GM19043 (cell line): ENCODE measurements around the gene ARHGAP5.
"Not testable (repeated sequence)": the region's sequence is repeated elsewhere in the genome, so short reads cannot be mapped to it uniquely, and the experiment has no call there.

Experiments used
- ATAC-seq: cut with Tn5 transposase; IDR thresholded peaks from one replicate; pipeline ENCODE4 v1.9.1; 2021; ENCODE audit warnings: low read depth; ENCODE audit not compliant: unreplicated experiment

ARHGAP5 gene

GRCh38 chr14:32104308-32104707 lies 27.2 kb downstream of the ARHGAP5 start:
- no peak for ATAC-seq

DNA sequence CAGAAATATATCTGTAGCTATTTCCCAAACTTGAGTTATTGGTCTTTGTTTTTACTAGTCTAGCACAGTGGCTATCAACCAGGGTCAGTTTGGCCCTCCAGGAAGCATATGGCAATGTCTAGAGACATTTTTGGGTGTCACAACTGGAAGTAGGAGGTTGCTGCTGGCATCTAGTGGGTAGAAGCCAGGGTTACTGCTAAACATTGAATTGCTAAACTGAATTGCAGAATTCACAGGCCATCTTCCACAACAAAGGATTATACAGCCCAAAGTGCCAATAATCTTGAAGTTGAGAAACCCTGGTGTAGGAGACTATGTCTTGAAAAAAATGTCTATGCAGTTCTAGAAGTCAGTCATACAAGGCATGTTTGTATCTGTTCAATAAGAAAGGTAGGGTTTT lies 27.7 kb downstream of the ARHGAP5 start:
- no peak for ATAC-seq

- no peak for ATAC-seq
Observed at GRCh38 chr14:32109676-32110547, 32.8 kb downstream of the ARHGAP5 start.

- no peak for ATAC-seq
Observed at GRCh38 chr14:32110548-32110896, 33.4 kb downstream of the ARHGAP5 start.

GRCh38 chr14:32121536-32121935 lies 44.4 kb downstream of the ARHGAP5 start:
- ATAC-seq: no peak

DNA sequence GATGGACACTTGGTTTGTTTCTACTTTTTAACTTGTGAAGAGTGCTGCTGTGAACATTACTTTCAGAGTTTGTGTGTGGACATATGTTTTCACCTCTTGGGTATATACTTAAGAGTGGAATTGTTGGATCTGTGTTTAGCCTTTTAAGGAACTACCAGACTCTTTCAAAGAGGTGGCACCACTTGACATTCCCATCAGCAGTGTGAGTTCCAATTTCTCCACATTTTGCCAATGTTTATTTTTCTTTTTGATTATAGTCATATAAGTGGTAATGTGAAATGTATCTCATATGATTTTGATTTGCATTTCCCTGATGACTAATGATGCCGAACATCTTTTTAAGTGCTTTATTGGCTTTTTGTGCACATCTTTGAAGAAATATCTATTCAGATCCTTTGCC lies 44.8 kb downstream of the ARHGAP5 start:
- no peak for ATAC-seq

GRCh38 chr14:32126899-32127730 lies 50.0 kb downstream of the ARHGAP5 start:
- ATAC-seq: not testable (repeated sequence)

DNA sequence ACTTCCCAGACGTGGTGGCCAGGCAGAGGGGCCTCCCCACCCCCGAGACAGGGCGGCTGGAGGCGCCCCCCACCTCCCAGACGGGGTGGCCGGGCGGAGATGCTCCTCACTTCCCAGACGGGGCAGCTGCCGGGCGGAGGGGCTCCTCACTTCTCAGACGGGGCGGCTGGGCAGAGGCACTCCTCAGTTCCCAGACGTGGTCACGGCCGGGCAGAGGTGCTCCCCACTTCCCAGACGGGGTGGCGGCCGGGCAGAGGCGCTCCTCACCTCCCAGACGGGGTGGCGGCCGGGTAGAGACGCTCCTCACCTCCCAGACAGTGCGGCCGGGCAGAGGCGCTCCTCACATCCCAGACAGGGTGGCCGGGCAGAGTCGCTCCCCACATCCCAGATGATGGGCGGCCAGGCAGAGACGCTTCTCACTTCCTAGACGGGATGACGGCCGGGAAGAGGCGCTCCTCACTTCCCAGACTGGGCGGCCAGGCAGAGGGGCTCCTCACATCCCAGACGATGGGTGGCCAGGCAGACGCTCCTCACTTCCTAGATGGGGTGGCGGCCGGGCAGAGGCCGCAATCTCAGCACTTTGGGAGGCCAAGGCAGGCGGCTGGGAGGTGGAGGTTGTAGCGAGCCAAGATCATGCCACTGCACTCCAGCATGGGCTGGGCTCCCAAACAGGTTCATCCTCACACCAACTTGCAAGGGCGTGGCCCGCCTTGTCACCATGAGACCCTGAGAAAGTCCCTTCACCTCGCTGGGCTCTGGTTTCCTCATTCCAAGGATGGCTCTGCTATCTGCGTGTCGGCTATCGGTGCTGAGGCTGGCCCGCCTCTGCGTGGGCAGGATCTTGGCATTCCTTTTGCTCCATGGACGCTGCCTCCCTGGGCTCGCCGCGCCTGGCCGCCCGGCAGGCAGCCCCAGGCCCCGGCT lies 50.9 kb downstream of the ARHGAP5 start:
- ATAC-seq: not testable (repeated sequence)

GRCh38 chr14:32128703-32129102 lies 51.6 kb downstream of the ARHGAP5 start:
- ATAC-seq: no peak

- no peak for ATAC-seq
Observed at GRCh38 chr14:32129124-32129523, 52.0 kb downstream of the ARHGAP5 start.

GRCh38 chr14:32131689-32132088 lies 54.6 kb downstream of the ARHGAP5 start:
- not testable (repeated sequence) for ATAC-seq

GRCh38 chr14:32134448-32135097 lies 57.5 kb downstream of the ARHGAP5 start:
- no peak for ATAC-seq

GRCh38 chr14:32136027-32136825 lies 59.1 kb downstream of the ARHGAP5 start:
- ATAC-seq: no peak

- no peak for ATAC-seq
Observed at GRCh38 chr14:32137313-32137712, 60.2 kb downstream of the ARHGAP5 start.

- no peak for ATAC-seq
Observed at GRCh38 chr14:32137892-32138291, 60.8 kb downstream of the ARHGAP5 start.

DNA sequence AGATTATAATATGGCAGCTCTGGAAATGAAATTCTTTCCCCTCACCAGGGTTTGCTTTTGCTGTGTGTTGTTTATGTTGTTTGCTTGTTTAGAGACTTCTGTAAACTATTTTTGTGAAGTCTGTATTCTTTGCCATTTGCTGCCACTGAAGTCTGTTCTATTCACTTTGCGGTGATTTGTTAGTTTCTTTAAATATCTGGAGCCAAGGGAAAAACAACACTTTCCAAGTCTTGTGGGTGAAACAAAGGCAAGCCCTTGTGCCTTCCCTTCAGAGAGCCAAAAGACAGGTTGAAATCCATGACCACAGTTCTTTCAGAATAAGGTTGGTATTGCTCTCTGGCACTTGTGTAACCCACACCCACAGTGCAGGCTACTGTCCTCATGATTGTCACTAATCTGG lies 65.2 kb downstream of the ARHGAP5 start:
- no peak for ATAC-seq

GRCh38 chr14:32142754-32143437 lies 65.8 kb downstream of the ARHGAP5 start:
- ATAC-seq: no peak

DNA sequence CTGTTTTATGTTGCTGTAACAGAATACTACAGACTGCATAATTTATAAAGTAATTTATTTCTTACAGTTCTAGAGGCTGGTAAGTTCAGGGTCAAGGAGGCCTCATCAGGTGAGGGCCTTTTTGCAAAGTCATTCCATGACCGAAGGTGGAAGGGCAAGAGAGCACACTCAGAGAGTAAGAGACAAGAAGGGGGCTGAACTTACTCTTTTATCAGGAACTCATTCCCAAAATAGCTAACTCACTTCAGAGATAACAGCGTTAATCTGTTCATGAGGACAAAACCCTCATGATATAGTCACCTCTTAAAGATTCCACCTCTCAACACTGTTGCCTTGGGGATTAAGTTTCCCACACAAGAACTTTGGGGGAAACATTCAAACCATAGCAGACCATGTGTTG lies 73.3 kb downstream of the ARHGAP5 start:
- no peak for ATAC-seq

GRCh38 chr14:32166029-32166428 lies 88.9 kb downstream of the ARHGAP5 start:
- ATAC-seq: no peak
